Thoracic aorta (tissue), 2 donors: ENCODE results near the gene RRP15. TPM values are rescaled to one million over a fixed set of nuclear protein-coding genes. Genes with fewer than 3 reads are reported as not detected.
"Not testable (repeated sequence)": the region's sequence is repeated elsewhere in the genome, so short reads cannot be mapped to it uniquely, and the experiment has no call there.

Experiments used
- ATAC-seq: fragments of 150-250 bp; one replicate; pipeline ENCODE4 v1.8.0; 2017; ENCODE audit warnings: low read depth; ENCODE audit not compliant: insufficient number of reproducible peaks, low FRiP score
- DNase-seq: peaks from one replicate; pipeline ENCODE4 v3.0.0-alpha.2; 2020; ENCODE audit warnings: low spot score
- H3K27ac ChIP-seq, 2 donors: fragments of 200-600 bp; sonication (generic); 1 replicate in 1 of 2; 2 replicates in 1 of 2; pipeline ENCODE4 v1.5.1; 2016; ENCODE audit warnings: mild to moderate bottlenecking in 2 of 2, moderate library complexity in 2 of 2
- H3K27me3 ChIP-seq: fragments of 200-600 bp; sonication (generic); replicated peaks from 2 replicates; pipeline ENCODE4 v1.6.0; 2016; ENCODE audit warnings: mild to moderate bottlenecking; ENCODE audit not compliant: insufficient read depth
- H3K36me3 ChIP-seq: fragments of 200-600 bp; sonication (generic); one replicate; pipeline ENCODE4 v1.5.1; 2016
- H3K4me1 ChIP-seq, 2 donors: fragments of 200-600 bp; sonication (generic); 1 replicate in 1 of 2; 2 replicates in 1 of 2; pipeline versions ENCODE4 v1.5.1 to v1.6.0; 2016; ENCODE audit warnings: low read depth in 2 of 2, mild to moderate bottlenecking in 1 of 2; ENCODE audit not compliant: control insufficient read depth in 1 of 2
- H3K4me3 ChIP-seq: fragments of 200-600 bp; sonication (generic); 2 replicates; pipeline ENCODE4 v1.5.1; 2016; ENCODE audit warnings: mild to moderate bottlenecking
- H3K9me3 ChIP-seq: fragments of 200-600 bp; sonication (generic); 2 replicates; pipeline ENCODE4 v1.5.1; 2016
- total RNA-seq, 2 donors: library from RNA; depleted of rRNA; stranded (reverse); fragments of >200 nt; gene quantifications; one replicate each; pipeline versions ENCODE4 v1.1.0 to v1.2.3, GENCODE V29; 2016
- TF ChIP-seq, protein P1 (sequence below): fragments of 200-600 bp; sonication (generic); IDR thresholded peaks from one replicate; pipeline ENCODE4 v1.5.1; 2019; ENCODE audit warnings: antibody characterized with exemption

Gene RRP15
- total RNA-seq, 2 donors from 2014 or later, result 2.2 to 14.3 TPM

DNA sequence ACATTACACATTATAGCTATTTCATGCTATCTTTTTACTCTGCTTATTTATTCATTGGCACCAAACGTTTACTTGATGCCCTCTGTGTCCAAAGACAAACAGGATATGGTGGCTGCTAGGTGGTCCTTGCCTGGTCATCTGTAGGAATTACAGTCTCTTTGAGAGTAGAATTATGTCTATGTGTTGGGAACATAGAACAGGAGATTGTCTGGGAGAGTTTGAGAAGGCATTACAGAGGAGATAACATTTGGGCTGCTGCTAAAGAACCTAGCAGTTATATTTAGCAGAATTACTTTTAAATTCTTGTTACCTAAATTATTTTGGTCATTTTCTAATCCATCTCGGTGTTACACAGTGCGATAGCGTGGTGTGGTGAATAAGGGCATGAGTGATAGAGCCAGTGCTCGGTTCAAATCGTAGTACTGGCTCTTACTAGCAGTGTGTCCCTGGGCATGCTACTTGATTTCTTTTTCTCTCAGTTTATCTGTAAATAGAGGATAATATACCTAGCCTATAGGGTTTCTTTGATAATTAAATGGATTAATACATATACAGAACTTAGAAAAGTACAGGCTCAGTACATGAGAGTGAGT, 20.5 kb downstream of the RRP15 start:
- ATAC-seq, result no peak
- H3K9me3 ChIP-seq, result no peaks in the 10 kb centered on the region

DNA sequence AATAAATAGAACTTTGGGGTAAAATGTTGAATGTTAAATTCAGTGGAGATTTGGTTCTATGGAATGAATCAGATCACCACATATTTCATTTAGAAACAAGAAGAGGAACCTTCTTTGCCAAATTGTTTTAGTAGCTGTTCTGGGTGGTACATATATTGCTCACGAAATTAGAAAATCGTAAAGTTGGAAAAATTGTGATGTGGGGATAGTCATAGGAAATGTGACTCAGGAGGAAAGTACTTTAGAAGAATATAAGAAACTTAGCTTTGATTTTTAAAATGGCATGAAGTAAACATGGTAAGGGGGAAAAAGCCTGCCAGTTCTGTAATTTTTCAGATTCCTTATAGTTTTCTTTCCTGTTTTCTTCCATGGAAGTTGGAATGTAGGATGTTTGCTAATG, 27.4 kb downstream of the RRP15 start:
- DNase-seq, result no peak
- no peaks in the 10 kb centered on the region for H3K9me3 ChIP-seq
- no peaks in the 10 kb centered on the region for H3K36me3 ChIP-seq
- no peak overlapping the region for H3K4me3 ChIP-seq
- H3K27ac ChIP-seq, result no peak overlapping the region
- H3K4me1 ChIP-seq, result no peaks in the 10 kb centered on the region
- TF ChIP-seq, protein P1, sequence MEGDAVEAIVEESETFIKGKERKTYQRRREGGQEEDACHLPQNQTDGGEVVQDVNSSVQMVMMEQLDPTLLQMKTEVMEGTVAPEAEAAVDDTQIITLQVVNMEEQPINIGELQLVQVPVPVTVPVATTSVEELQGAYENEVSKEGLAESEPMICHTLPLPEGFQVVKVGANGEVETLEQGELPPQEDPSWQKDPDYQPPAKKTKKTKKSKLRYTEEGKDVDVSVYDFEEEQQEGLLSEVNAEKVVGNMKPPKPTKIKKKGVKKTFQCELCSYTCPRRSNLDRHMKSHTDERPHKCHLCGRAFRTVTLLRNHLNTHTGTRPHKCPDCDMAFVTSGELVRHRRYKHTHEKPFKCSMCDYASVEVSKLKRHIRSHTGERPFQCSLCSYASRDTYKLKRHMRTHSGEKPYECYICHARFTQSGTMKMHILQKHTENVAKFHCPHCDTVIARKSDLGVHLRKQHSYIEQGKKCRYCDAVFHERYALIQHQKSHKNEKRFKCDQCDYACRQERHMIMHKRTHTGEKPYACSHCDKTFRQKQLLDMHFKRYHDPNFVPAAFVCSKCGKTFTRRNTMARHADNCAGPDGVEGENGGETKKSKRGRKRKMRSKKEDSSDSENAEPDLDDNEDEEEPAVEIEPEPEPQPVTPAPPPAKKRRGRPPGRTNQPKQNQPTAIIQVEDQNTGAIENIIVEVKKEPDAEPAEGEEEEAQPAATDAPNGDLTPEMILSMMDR, result no peak
- no peak for ATAC-seq
- H3K27me3 ChIP-seq, result no peaks in the 10 kb centered on the region

More for the DNA sequence above, 20.5 kb downstream of the RRP15 start:
- Histone ChIP-seq H3K36me3 (no peaks in the 10 kb centered on the region), H3K4me3 (no peak overlapping the region), H3K27me3 (no peaks in the 10 kb centered on the region), H3K4me1 (no peaks in the 10 kb centered on the region), H3K27ac (no peak overlapping the region)
- no peak for DNase-seq
- TF ChIP-seq, protein P1, result no peak

DNA sequence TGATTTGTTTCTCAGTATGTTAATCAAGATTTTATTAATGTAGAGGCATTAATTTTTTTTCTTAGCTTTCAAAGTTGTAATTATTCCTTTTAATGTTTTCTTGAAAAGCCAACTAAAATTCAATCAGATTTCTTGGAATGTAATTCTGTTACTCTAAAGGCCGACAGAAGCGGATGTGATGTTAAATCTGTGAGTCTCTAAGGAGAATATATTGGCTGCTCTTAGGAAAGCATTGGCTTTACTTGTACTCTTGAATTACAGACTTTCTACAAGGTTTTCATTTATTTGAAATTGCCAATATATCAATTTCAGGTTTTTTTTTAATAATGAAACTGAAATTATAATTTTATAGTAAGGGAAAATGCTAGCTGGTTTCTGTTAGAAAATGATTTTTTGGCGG, 29.2 kb downstream of the RRP15 start:
- TF ChIP-seq, protein P1, result no peak
- H3K4me1 ChIP-seq, result no peaks in the 10 kb centered on the region
- DNase-seq, result no peak
- no peaks in the 10 kb centered on the region for H3K36me3 ChIP-seq
- H3K4me3 ChIP-seq, result no peak overlapping the region
- H3K27me3 ChIP-seq, result no peaks in the 10 kb centered on the region
- no peak overlapping the region for H3K27ac ChIP-seq
- no peaks in the 10 kb centered on the region for H3K9me3 ChIP-seq
- no peak for ATAC-seq

DNA sequence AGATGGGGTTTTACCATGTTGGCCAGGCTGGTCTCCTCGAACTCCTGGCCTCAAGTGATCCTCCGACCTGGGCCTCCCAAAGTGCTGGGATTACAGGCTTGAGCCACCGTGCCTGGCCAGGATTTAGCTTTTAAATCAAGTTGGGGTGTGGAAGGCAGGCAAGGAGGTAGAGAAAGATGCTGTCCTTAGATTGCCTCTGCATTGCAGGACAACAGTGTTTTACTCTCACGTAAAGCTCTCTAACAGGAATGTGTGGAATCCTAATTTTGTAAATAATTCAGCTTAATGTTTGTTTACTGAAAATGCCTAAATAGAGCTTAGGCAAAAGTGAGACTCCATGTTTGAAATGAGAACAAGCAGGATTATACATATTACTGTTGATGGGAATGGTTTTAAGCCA, 30.5 kb downstream of the RRP15 start:
- Histone ChIP-seq H3K9me3 (no peaks in the 10 kb centered on the region), H3K27ac (no peak overlapping the region), H3K27me3 (no peaks in the 10 kb centered on the region), H3K4me3 (no peak overlapping the region), H3K36me3 (no peaks in the 10 kb centered on the region), H3K4me1 (no peaks in the 10 kb centered on the region)
- no peak for ATAC-seq
- TF ChIP-seq, protein P1, result no peak
- no peak for DNase-seq

DNA sequence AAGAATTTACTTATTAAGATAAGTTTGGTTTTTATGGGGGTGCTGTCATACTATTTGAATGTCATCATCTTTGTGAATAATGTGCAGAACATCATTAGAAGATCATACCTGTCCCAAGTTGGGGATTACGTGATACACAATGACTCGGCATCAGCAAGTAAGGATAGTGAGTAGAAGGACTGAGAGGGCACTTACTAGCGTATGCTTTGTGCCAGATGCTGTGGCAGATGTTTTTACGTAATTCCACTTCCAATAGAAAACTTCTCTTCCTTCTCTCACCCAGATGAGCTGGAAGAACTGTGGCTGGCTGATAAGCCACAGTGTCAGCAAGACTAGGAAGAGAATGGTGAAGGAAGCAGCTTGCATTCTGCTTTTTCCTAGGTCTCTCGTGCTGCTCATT, 32.0 kb downstream of the RRP15 start:
- no peak overlapping the region for H3K27ac ChIP-seq
- H3K4me1 ChIP-seq, result no peaks in the 10 kb centered on the region
- TF ChIP-seq, protein P1, result no peak
- no peak for ATAC-seq
- H3K36me3 ChIP-seq, result no peaks in the 10 kb centered on the region
- H3K27me3 ChIP-seq, result no peaks in the 10 kb centered on the region
- no peaks in the 10 kb centered on the region for H3K9me3 ChIP-seq
- H3K4me3 ChIP-seq, result no peak overlapping the region
- DNase-seq, result no peak

DNA sequence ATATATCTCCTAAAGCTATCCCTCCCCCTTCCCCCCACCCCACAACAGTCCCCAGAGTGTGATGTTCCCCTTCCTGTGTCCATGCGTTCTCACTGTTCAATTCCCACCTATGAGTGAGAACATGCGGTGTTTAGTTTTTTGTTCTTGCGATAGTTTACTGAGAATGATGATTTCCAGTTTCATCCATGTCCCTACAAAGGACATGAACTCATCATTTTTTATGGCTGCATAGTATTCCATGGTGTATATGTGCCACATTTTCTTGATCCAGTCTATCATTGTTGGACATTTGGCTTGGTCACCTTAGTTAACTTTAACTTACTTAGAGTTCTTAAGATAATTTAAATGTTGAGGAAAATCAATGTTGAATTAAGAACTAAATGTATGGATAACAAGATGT, 35.1 kb downstream of the RRP15 start:
- not testable (repeated sequence) for ATAC-seq, H3K4me3 ChIP-seq, H3K9me3 ChIP-seq, H3K27me3 ChIP-seq, H3K4me1 ChIP-seq, H3K27ac ChIP-seq, DNase-seq
- H3K36me3 ChIP-seq, result peaks cover 18% of the 10 kb centered on the region
